ENCODE measurements around the gene ACAA2. TPM values are rescaled to one million over a fixed set of nuclear protein-coding genes. Genes with fewer than 3 reads are reported as not detected.

The ACAA2 gene
- polyA plus RNA-seq, 1 of the 3 experiments (the other 2 are of a cell fraction): 34.9 TPM

DNA sequence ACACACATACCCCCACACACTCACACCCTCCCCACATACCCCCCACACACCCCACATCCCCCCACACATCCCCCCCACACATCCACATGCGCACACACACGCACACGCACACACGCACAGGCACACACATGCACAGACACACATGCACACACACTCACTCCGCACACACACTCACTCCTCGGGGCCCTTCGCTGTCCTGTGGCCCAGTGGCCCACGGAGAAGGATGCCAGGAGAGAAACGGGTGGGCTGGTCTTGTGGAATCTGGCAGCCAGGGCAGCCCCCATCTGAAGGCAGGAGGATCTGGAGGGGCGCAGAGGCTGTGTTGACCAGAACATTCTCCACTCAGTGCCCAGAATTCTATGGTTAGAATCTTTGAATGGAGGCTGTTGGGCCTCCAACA is 51.6 kb downstream of the ACAA2 start (continued):
- TF ChIP-seq FOXM1 (IDR thresholded peaks at IDR 0.05; ENCODE audit: low read depth) (no peak), FOXJ3 (CRISPR knock-in tag; IDR thresholded peaks at IDR 0.05) (no peak), NFIC (IDR thresholded peaks at IDR 0.05; ENCODE audit: borderline replicate concordance) (no peak)
- TF ChIP-seq, protein P1, sequence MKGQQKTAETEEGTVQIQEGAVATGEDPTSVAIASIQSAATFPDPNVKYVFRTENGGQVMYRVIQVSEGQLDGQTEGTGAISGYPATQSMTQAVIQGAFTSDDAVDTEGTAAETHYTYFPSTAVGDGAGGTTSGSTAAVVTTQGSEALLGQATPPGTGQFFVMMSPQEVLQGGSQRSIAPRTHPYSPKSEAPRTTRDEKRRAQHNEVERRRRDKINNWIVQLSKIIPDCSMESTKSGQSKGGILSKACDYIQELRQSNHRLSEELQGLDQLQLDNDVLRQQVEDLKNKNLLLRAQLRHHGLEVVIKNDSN (IDR thresholded peaks at IDR 0.05; ENCODE audit: borderline replicate concordance, low read depth): no peak

DNA sequence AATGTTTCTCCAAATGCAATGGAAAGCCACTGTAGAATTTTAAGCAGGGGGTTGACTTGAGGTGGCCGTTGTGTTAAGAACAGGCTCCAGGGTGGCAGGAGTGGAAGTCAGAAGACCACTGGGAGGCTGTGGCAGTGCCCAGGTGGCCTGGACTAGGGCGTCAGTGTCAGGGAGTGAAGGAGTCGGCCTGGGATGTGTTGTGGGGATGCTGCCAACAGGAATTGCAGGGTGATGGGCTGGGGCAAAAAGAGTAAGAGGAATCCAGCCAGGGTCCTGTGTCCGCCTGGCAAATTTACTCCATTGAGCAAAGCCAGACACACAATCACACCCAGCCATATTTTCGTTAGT is 55.1 kb downstream of the ACAA2 start:
- no peaks in the 10 kb centered on the region for H3K36me3 ChIP-seq (replicated peaks in 1 of 2; ENCODE audit: control insufficient read depth in 1 of 2, insufficient read depth in 2 of 2, low read length in 1 of 2)
- ChIA-PET CTCF (interaction anchor here (0.7 kb wide), 1 partner anchor 222 kb away, joined by 3 read pairs; no protein-coding TSS in a partner anchor), POLR2A (no interaction called here)
- no peak overlapping the region for H3K4me3 ChIP-seq (ENCODE audit: low read depth in 2 of 2, low read length in 1 of 2)
- no peak for DNase-seq
- no peaks in the 10 kb centered on the region for H3K27me3 ChIP-seq (ENCODE audit: insufficient read depth)
- H4K20me1 ChIP-seq (ENCODE audit: insufficient read depth): no peaks in the 10 kb centered on the region
- no peaks in the 10 kb centered on the region for H3K9me2 ChIP-seq
- H3K9ac ChIP-seq: no peak overlapping the region
- no peaks in the 10 kb centered on the region for H3K79me2 ChIP-seq (ENCODE audit: insufficient read depth)
- no peak overlapping the region for H2AFZ ChIP-seq (ENCODE audit: low read depth)
- no peak overlapping the region for H3K27ac ChIP-seq (ENCODE audit: low read depth in 2 of 2, low read length in 1 of 2)
- H3K9me3 ChIP-seq: no peaks in the 10 kb centered on the region
- 91% methylated on average over 5 of the region's 5 CpGs for WGBS (ENCODE audit: low lambda C conversion rate)
- 0 out of 4 replicates have a peak, but pooled peaks cover 0 to under 1% of the 10 kb centered on the region in 2 experiments for H3K4me1 ChIP-seq (ENCODE audit: control insufficient read depth in 1 of 2, insufficient read depth in 2 of 2, low read depth in 1 of 2, low read length in 1 of 2)
- peaks cover 4% of the 10 kb centered on the region for H3F3A ChIP-seq (replicated peaks; ENCODE audit: insufficient read depth)
- no peak overlapping the region for H3K4me2 ChIP-seq
- no peak for TF ChIP-seq EZH2phosphoT487 (IDR thresholded peaks at IDR 0.05; ENCODE audit: borderline replicate concordance, low read depth)
- TF ChIP-seq RAD21 (IDR thresholded peaks at IDR 0.05; ENCODE audit: low read length): no peak
- no peak for TF ChIP-seq ELF1 (IDR thresholded peaks at IDR 0.05)
- no peak for TF ChIP-seq YY1 (IDR thresholded peaks at IDR 0.05; ENCODE audit: low read depth)
- no peak for TF ChIP-seq SMC3 (IDR thresholded peaks at IDR 0.05; ENCODE audit: low read depth, low read length)
- TF ChIP-seq, protein P2, sequence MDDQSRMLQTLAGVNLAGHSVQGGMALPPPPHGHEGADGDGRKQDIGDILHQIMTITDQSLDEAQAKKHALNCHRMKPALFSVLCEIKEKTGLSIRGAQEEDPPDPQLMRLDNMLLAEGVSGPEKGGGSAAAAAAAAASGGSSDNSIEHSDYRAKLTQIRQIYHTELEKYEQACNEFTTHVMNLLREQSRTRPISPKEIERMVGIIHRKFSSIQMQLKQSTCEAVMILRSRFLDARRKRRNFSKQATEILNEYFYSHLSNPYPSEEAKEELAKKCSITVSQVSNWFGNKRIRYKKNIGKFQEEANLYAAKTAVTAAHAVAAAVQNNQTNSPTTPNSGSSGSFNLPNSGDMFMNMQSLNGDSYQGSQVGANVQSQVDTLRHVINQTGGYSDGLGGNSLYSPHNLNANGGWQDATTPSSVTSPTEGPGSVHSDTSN (IDR thresholded peaks at IDR 0.05): no peak
- no peak for TF ChIP-seq GABPA (IDR thresholded peaks at IDR 0.05; ENCODE audit: low read depth)
- TF ChIP-seq TCF12 (IDR thresholded peaks at IDR 0.05): no peak
- TF ChIP-seq FOXJ3 (CRISPR knock-in tag; IDR thresholded peaks at IDR 0.05): no peak
- no peak for TF ChIP-seq SIN3A (IDR thresholded peaks at IDR 0.05; ENCODE audit: borderline replicate concordance, low read depth, low read length)

DNA sequence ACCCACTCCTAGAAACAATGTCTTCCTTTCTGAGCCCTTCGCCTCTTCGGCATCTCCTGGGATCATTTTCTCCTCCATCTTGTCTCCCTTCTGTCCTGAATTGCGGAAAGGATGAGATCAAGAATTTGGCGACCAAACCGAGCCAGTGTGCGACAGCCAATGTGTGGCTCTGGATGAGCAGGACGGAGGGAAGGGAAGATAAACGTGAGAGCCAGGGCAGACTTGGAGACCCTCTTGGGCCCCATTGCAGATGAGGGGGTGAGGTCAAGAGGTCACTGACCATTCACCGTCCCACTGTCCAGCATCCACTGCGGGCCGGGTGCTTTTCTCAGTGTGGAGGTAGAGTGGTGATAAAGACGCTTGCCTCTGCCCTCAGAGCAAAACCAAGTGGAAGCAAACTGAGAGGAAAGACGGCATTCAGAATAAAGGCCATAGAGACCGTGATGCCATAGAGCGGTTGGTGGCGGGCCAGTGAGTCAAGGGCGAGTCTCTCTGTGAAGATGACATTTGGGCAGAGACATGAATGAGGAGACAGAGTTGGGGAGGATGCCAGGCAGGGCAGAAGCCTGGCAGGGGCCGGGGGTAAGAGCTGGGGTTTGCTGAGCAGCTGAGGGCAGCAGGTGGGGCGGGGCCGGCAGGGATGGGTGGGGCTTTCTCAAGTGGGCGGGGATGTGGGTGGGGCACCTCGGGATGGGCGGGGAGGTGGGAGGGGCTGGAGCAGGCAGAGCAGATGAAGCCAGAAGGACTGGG is 55.6 kb downstream of the ACAA2 start:
- Histone ChIP-seq H3K4me2 (no peak overlapping the region), H3K4me1 (ENCODE audit: control insufficient read depth in 1 of 2, insufficient read depth in 2 of 2, low read depth in 1 of 2, low read length in 1 of 2) (no peaks in the 10 kb centered on the region), H3K36me3 (replicated peaks in 1 of 2; ENCODE audit: control insufficient read depth in 1 of 2, insufficient read depth in 2 of 2, low read length in 1 of 2) (no peaks in the 10 kb centered on the region), H3F3A (replicated peaks; ENCODE audit: insufficient read depth) (peaks cover 4% of the 10 kb centered on the region), H3K27me3 (ENCODE audit: insufficient read depth) (no peaks in the 10 kb centered on the region), H3K79me2 (ENCODE audit: insufficient read depth) (no peaks in the 10 kb centered on the region), H2AFZ (ENCODE audit: low read depth) (no peak overlapping the region), H3K27ac (ENCODE audit: low read depth in 2 of 2, low read length in 1 of 2) (no peak overlapping the region), H4K20me1 (ENCODE audit: insufficient read depth) (no peaks in the 10 kb centered on the region), H3K4me3 (ENCODE audit: low read depth in 2 of 2, low read length in 1 of 2) (no peak overlapping the region), H3K9me2 (no peaks in the 10 kb centered on the region), H3K9ac (no peak overlapping the region), H3K9me3 (no peaks in the 10 kb centered on the region)
- POLR2A ChIA-PET: no interaction called here
- WGBS (ENCODE audit: low lambda C conversion rate): 83% methylated on average over 23 of the region's 23 CpGs
- CTCF ChIA-PET: interaction anchor here (0.7 kb wide), 1 partner anchor 222 kb away, joined by 3 read pairs; no protein-coding TSS in a partner anchor
- DNase-seq: peak; percentile 61
- TF ChIP-seq, protein P2 (IDR thresholded peaks at IDR 0.05): no peak
- no peak for TF ChIP-seq YY1 (IDR thresholded peaks at IDR 0.05; ENCODE audit: low read depth)
- TF ChIP-seq EZH2phosphoT487 (IDR thresholded peaks at IDR 0.05; ENCODE audit: borderline replicate concordance, low read depth): no peak
- TF ChIP-seq FOXJ3 (CRISPR knock-in tag; IDR thresholded peaks at IDR 0.05): no peak
- TF ChIP-seq, protein P3, sequence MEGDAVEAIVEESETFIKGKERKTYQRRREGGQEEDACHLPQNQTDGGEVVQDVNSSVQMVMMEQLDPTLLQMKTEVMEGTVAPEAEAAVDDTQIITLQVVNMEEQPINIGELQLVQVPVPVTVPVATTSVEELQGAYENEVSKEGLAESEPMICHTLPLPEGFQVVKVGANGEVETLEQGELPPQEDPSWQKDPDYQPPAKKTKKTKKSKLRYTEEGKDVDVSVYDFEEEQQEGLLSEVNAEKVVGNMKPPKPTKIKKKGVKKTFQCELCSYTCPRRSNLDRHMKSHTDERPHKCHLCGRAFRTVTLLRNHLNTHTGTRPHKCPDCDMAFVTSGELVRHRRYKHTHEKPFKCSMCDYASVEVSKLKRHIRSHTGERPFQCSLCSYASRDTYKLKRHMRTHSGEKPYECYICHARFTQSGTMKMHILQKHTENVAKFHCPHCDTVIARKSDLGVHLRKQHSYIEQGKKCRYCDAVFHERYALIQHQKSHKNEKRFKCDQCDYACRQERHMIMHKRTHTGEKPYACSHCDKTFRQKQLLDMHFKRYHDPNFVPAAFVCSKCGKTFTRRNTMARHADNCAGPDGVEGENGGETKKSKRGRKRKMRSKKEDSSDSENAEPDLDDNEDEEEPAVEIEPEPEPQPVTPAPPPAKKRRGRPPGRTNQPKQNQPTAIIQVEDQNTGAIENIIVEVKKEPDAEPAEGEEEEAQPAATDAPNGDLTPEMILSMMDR (IDR thresholded peaks at IDR 0.05): no peak
- TF ChIP-seq, protein P4, sequence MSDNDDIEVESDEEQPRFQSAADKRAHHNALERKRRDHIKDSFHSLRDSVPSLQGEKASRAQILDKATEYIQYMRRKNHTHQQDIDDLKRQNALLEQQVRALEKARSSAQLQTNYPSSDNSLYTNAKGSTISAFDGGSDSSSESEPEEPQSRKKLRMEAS (IDR thresholded peaks at IDR 0.05; ENCODE audit: low read depth): no peak
- TF ChIP-seq RFX5 (IDR thresholded peaks at IDR 0.05; ENCODE audit: low read length): no peak
- no peak for TF ChIP-seq NRF1 (IDR thresholded peaks at IDR 0.05; ENCODE audit: low read depth, low read length)
- no peak for TF ChIP-seq RAD21 (IDR thresholded peaks at IDR 0.05; ENCODE audit: low read length)
- TF ChIP-seq SIN3A (IDR thresholded peaks at IDR 0.05; ENCODE audit: borderline replicate concordance, low read depth, low read length): no peak
- TF ChIP-seq, protein P5, sequence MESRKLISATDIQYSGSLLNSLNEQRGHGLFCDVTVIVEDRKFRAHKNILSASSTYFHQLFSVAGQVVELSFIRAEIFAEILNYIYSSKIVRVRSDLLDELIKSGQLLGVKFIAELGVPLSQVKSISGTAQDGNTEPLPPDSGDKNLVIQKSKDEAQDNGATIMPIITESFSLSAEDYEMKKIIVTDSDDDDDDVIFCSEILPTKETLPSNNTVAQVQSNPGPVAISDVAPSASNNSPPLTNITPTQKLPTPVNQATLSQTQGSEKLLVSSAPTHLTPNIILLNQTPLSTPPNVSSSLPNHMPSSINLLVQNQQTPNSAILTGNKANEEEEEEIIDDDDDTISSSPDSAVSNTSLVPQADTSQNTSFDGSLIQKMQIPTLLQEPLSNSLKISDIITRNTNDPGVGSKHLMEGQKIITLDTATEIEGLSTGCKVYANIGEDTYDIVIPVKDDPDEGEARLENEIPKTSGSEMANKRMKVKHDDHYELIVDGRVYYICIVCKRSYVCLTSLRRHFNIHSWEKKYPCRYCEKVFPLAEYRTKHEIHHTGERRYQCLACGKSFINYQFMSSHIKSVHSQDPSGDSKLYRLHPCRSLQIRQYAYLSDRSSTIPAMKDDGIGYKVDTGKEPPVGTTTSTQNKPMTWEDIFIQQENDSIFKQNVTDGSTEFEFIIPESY (IDR thresholded peaks at IDR 0.05; ENCODE audit: borderline replicate concordance, low read depth): no peak

Measured in SK-N-SH (cell line).